GM23338 (cell line): ENCODE results near the gene RTN4RL2. TPM values are rescaled to one million over a fixed set of nuclear protein-coding genes. Genes with fewer than 3 reads are reported as not detected.
A peak's percentile ranks its signal among the peaks of the same experiment; 100 is the strongest.

ENCODE experiments used
- ATAC-seq: fragments of 200-7000 bp; cut with Tn5 transposase; 3 replicates; pipeline ENCODE4 v1.9.1; 2020
- DNase-seq: peaks from one replicate; pipeline ENCODE4 v3.0.0-alpha.2; 2015; ENCODE audit warnings: low spot score
- H2AFZ ChIP-seq: fragments of 200-600 bp; sonication (generic); 2 replicates; pipeline ENCODE4 v1.8.0; 2016; ENCODE audit warnings: antibody characterized with exemption, mild to moderate bottlenecking, moderate library complexity
- H3F3A ChIP-seq: fragments of 200-600 bp; sonication (generic); replicated peaks from 2 replicates; pipeline ENCODE4 v1.8.0; 2017; ENCODE audit warnings: antibody characterized with exemption, mixed run types, low read depth
- H3K27ac ChIP-seq: fragments of 200-600 bp; sonication (generic); 2 replicates; pipeline ENCODE4 v1.6.1; 2016; ENCODE audit warnings: low read depth
- H3K27me3 ChIP-seq: fragments of 200-600 bp; sonication (generic); 2 replicates; pipeline ENCODE4 v1.8.0; 2016; ENCODE audit warnings: mild to moderate bottlenecking, mixed run types, moderate library complexity; ENCODE audit not compliant: insufficient read depth
- H3K36me3 ChIP-seq: fragments of 200-600 bp; sonication (generic); 2 replicates; pipeline ENCODE4 v1.8.0; 2016; ENCODE audit warnings: mild to moderate bottlenecking; ENCODE audit not compliant: insufficient read depth
- H3K4me1 ChIP-seq: fragments of 200-600 bp; sonication (generic); 2 replicates; pipeline ENCODE4 v1.8.0; 2016; ENCODE audit warnings: mild to moderate bottlenecking, moderate library complexity; ENCODE audit not compliant: insufficient read depth
- H3K4me2 ChIP-seq: fragments of 200-600 bp; sonication (generic); 2 replicates; pipeline ENCODE4 v1.7.1; 2017; ENCODE audit warnings: mixed run types
- H3K4me3 ChIP-seq: fragments of 200-600 bp; sonication (generic); 2 replicates; pipeline ENCODE4 v1.6.1; 2016; ENCODE audit warnings: mixed run types
- H3K79me2 ChIP-seq: fragments of 200-600 bp; sonication (generic); replicated peaks from 2 replicates; pipeline ENCODE4 v1.8.0; 2017; ENCODE audit warnings: mild to moderate bottlenecking; ENCODE audit not compliant: insufficient read depth
- H3K9me2 ChIP-seq: fragments of 200-600 bp; sonication (generic); 2 replicates; pipeline ENCODE4 v1.8.0; 2017; ENCODE audit not compliant: insufficient read depth
- H4K20me1 ChIP-seq: fragments of 200-600 bp; sonication (generic); replicated peaks from 2 replicates; pipeline ENCODE4 v1.8.0; 2017; ENCODE audit warnings: mild to moderate bottlenecking; ENCODE audit not compliant: insufficient read depth
- H3K27ac Mint-ChIP-seq: 2 replicates; pipeline ENCODE4 v1.8.0; 2020; ENCODE audit warnings: inconsistent platforms, mild to moderate bottlenecking, moderate library complexity, mixed read lengths
- H3K27me3 Mint-ChIP-seq: 3 replicates; pipeline ENCODE4 v1.8.0; 2022; ENCODE audit warnings: low read depth, mild to moderate bottlenecking, moderate library complexity, mixed read lengths, inconsistent platforms; ENCODE audit not compliant: insufficient read depth, poor library complexity
- H3K36me3 Mint-ChIP-seq: 3 replicates; pipeline ENCODE4 v1.8.0; 2021; ENCODE audit warnings: low read depth, mild to moderate bottlenecking, inconsistent platforms, moderate library complexity, mixed read lengths
- H3K4me1 Mint-ChIP-seq: 3 replicates; pipeline ENCODE4 v1.8.0; 2020; ENCODE audit warnings: mild to moderate bottlenecking, inconsistent platforms, mixed read lengths
- H3K4me3 Mint-ChIP-seq: 3 replicates; pipeline ENCODE4 v1.8.0; 2021; ENCODE audit warnings: moderate library complexity, mild to moderate bottlenecking, inconsistent platforms, mixed read lengths
- H3K9me3 Mint-ChIP-seq: 3 replicates; pipeline ENCODE4 v1.8.0; 2020; ENCODE audit warnings: moderate library complexity, mild to moderate bottlenecking, inconsistent platforms, mixed read lengths
- CREB1 ChIP-seq: fragments of 250-450 bp; sonication (Bioruptor Pico); IDR thresholded peaks from 2 replicates; pipeline ENCODE4 v1.5.0; 2020; ENCODE audit warnings: low read depth, mild to moderate bottlenecking, moderate library complexity
- EZH2 ChIP-seq: fragments of 200-600 bp; sonication (generic); IDR thresholded peaks from one replicate; pipeline ENCODE4 v1.8.0; 2017; ENCODE audit warnings: antibody characterized with exemption, mild to moderate bottlenecking, low read depth; ENCODE audit not compliant: unreplicated experiment
- EZH2phosphoT487 ChIP-seq: fragments of 200-600 bp; sonication (generic); IDR thresholded peaks from one replicate; pipeline ENCODE4 v1.8.1; 2018; ENCODE audit warnings: antibody characterized with exemption; ENCODE audit not compliant: unreplicated experiment
- JUNB ChIP-seq: IDR thresholded peaks from one replicate; pipeline ENCODE4 v1.6.1; 2016; ENCODE audit warnings: antibody characterized with exemption; ENCODE audit not compliant: unreplicated experiment
- NANOG ChIP-seq: IDR thresholded peaks from 2 replicates; pipeline ENCODE4 v1.6.1; 2016; ENCODE audit warnings: antibody characterized with exemption, borderline replicate concordance
- POLR2AphosphoS5 ChIP-seq: IDR thresholded peaks from 2 replicates; pipeline ENCODE4 v1.6.1; 2016; ENCODE audit warnings: antibody characterized with exemption, low read depth
- STAT1 ChIP-seq: IDR thresholded peaks from one replicate; pipeline ENCODE4 v1.6.1; 2016; ENCODE audit warnings: antibody characterized with exemption; ENCODE audit not compliant: unreplicated experiment
- ZNF114 ChIP-seq: fragments of 250-450 bp; sonication (Bioruptor Pico); IDR thresholded peaks from 2 replicates; pipeline ENCODE4 v1.5.0; 2020; ENCODE audit warnings: mild to moderate bottlenecking, moderate library complexity
- ZNF331 ChIP-seq: fragments of 250-450 bp; sonication (Bioruptor Pico); IDR thresholded peaks from 2 replicates; pipeline ENCODE4 v1.5.0; 2020; ENCODE audit warnings: low read depth, mild to moderate bottlenecking, moderate library complexity
- ZNF462 ChIP-seq: fragments of 250-450 bp; sonication (Bioruptor Pico); IDR thresholded peaks from 2 replicates; pipeline ENCODE4 v1.5.0; 2020; ENCODE audit warnings: mild to moderate bottlenecking, moderate library complexity
- polyA plus RNA-seq: library from polyadenylated mRNA; unstranded; fragments of >200 nt; fragmentation: Nextera tagmentation; extraction: Ambion mirVana; gene quantifications from 2 replicates; pipeline ENCODE4 v1.2.1, GENCODE V29; 2016
- total RNA-seq: library from RNA; depleted of rRNA; stranded (reverse); fragments of >200 nt; shearing (Covaris generic); gene quantifications from 2 replicates; pipeline ENCODE4 v1.2.3, GENCODE V29; 2014
- TF ChIP-seq, protein P1 (sequence below), 2 experiments: fragments of 200-600 bp in 1 of 2; sonication (generic) in 1 of 2; conservative IDR thresholded peaks; 2 replicates each; pipeline versions ENCODE4 v1.5.1 to v1.6.1; 2016 to 2017; ENCODE audit warnings: antibody characterized with exemption in 2 of 2, low read depth in 2 of 2, mild to moderate bottlenecking in 2 of 2, moderate library complexity in 1 of 2
- TF ChIP-seq, protein P2 (sequence below): IDR thresholded peaks from 2 replicates; pipeline ENCODE4 v1.6.1; 2016; ENCODE audit warnings: antibody characterized with exemption
- TF ChIP-seq, protein P3 (sequence below): IDR thresholded peaks from one replicate; pipeline ENCODE4 v1.6.1; 2018; ENCODE audit warnings: antibody characterized with exemption; ENCODE audit not compliant: unreplicated experiment

RTN4RL2 gene
- total and polyA plus RNA-seq, 2 experiments from 2014 or later = 13.9 to 15.9 TPM

GRCh38 chr11:57473285-57473841 lies 13.0 kb downstream of the RTN4RL2 start:
- H3K9me2 ChIP-seq = no peaks in the 10 kb centered on the region
- peaks cover 39% of the 10 kb centered on the region for H3K27me3 ChIP-seq
- H3K36me3 ChIP-seq = no peaks in the 10 kb centered on the region
- no peak overlapping the region for H3K4me3 ChIP-seq
- no peak for DNase-seq
- no peaks in the 10 kb centered on the region; the same call in 2 of the 3 replicates for H3K9me3 Mint-ChIP-seq
- peaks cover 35% of the 10 kb centered on the region for H3K36me3 Mint-ChIP-seq
- peaks cover 54% of the 10 kb centered on the region for H3K4me1 Mint-ChIP-seq
- H3K27ac Mint-ChIP-seq = no peak overlapping the region
- H2AFZ ChIP-seq = no peak overlapping the region
- H3K27ac ChIP-seq = no peak overlapping the region
- TF ChIP-seq CREB1 (no peak), EZH2 (no peak), EZH2phosphoT487 (no peak), STAT1 (no peak), JUNB (no peak), ZNF331 (CRISPR knock-in tag) (no peak), ZNF462 (CRISPR knock-in tag) (no peak), ZNF114 (no peak), NANOG (no peak), POLR2AphosphoS5 (no peak)
- TF ChIP-seq, protein P1, sequence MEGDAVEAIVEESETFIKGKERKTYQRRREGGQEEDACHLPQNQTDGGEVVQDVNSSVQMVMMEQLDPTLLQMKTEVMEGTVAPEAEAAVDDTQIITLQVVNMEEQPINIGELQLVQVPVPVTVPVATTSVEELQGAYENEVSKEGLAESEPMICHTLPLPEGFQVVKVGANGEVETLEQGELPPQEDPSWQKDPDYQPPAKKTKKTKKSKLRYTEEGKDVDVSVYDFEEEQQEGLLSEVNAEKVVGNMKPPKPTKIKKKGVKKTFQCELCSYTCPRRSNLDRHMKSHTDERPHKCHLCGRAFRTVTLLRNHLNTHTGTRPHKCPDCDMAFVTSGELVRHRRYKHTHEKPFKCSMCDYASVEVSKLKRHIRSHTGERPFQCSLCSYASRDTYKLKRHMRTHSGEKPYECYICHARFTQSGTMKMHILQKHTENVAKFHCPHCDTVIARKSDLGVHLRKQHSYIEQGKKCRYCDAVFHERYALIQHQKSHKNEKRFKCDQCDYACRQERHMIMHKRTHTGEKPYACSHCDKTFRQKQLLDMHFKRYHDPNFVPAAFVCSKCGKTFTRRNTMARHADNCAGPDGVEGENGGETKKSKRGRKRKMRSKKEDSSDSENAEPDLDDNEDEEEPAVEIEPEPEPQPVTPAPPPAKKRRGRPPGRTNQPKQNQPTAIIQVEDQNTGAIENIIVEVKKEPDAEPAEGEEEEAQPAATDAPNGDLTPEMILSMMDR (conservative IDR thresholded peaks at IDR 0.05; ENCODE audit: low read depth in 2 of 2) = no peak
- TF ChIP-seq, protein P2, sequence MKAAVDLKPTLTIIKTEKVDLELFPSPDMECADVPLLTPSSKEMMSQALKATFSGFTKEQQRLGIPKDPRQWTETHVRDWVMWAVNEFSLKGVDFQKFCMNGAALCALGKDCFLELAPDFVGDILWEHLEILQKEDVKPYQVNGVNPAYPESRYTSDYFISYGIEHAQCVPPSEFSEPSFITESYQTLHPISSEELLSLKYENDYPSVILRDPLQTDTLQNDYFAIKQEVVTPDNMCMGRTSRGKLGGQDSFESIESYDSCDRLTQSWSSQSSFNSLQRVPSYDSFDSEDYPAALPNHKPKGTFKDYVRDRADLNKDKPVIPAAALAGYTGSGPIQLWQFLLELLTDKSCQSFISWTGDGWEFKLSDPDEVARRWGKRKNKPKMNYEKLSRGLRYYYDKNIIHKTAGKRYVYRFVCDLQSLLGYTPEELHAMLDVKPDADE = no peak
- TF ChIP-seq, protein P3, sequence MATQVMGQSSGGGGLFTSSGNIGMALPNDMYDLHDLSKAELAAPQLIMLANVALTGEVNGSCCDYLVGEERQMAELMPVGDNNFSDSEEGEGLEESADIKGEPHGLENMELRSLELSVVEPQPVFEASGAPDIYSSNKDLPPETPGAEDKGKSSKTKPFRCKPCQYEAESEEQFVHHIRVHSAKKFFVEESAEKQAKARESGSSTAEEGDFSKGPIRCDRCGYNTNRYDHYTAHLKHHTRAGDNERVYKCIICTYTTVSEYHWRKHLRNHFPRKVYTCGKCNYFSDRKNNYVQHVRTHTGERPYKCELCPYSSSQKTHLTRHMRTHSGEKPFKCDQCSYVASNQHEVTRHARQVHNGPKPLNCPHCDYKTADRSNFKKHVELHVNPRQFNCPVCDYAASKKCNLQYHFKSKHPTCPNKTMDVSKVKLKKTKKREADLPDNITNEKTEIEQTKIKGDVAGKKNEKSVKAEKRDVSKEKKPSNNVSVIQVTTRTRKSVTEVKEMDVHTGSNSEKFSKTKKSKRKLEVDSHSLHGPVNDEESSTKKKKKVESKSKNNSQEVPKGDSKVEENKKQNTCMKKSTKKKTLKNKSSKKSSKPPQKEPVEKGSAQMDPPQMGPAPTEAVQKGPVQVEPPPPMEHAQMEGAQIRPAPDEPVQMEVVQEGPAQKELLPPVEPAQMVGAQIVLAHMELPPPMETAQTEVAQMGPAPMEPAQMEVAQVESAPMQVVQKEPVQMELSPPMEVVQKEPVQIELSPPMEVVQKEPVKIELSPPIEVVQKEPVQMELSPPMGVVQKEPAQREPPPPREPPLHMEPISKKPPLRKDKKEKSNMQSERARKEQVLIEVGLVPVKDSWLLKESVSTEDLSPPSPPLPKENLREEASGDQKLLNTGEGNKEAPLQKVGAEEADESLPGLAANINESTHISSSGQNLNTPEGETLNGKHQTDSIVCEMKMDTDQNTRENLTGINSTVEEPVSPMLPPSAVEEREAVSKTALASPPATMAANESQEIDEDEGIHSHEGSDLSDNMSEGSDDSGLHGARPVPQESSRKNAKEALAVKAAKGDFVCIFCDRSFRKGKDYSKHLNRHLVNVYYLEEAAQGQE = no peak
- H3K27me3 Mint-ChIP-seq = peaks cover 40% of the 10 kb centered on the region
- H3K4me1 ChIP-seq = peaks cover 53% of the 10 kb centered on the region
- peak overlapping the region; percentile 41; the same call in 1 of the 2 replicates for H3K4me2 ChIP-seq
- peaks cover 22% of the 10 kb centered on the region; the same call in 1 of the 2 replicates for H3F3A ChIP-seq
- H3K79me2 ChIP-seq = no peaks in the 10 kb centered on the region
- peak overlapping the region; percentile 21; the same call in 1 of the 3 replicates for H3K4me3 Mint-ChIP-seq
- H4K20me1 ChIP-seq = no peaks in the 10 kb centered on the region; the same call in 1 of the 2 replicates
- ATAC-seq = no peak
